Esophagus squamous epithelium (tissue), 5 donors: ENCODE results near the gene GBGT1. TPM values are rescaled to one million over a fixed set of nuclear protein-coding genes. Genes with fewer than 3 reads are reported as not detected.

Source experiments
- DNase-seq: peaks from one replicate; lab custom pipeline; 2025; lab: John Stamatoyannopoulos, UW
- H3K27ac ChIP-seq, 4 donors: fragments of 200-600 bp; sonication (generic); one replicate each; pipeline ENCODE4 v1.5.1; 2016 to 2019; ENCODE audit warnings: mild to moderate bottlenecking in 1 of 4
- H3K27me3 ChIP-seq, 4 donors: fragments of 200-600 bp; sonication (generic); 1 replicate in 3 of 4; 2 replicates in 1 of 4; pipeline versions ENCODE4 v1.5.1 to v1.6.0; 2017 to 2021; ENCODE audit warnings: antibody characterized with exemption in 1 of 4
- H3K36me3 ChIP-seq, 3 donors: fragments of 200-600 bp; sonication (generic); one replicate each; pipeline ENCODE4 v1.5.1; 2016 to 2019
- H3K4me1 ChIP-seq, 3 donors: fragments of 200-600 bp; sonication (generic); one replicate each; pipeline ENCODE4 v1.5.1; 2017 to 2019
- H3K4me3 ChIP-seq, 4 donors: fragments of 200-600 bp; sonication (generic); 1 replicate in 3 of 4; 2 replicates in 1 of 4; pipeline ENCODE4 v1.5.1; 2016 to 2019; ENCODE audit warnings: mild to moderate bottlenecking in 2 of 4, moderate library complexity in 1 of 4
- H3K9me3 ChIP-seq, 3 donors: fragments of 200-600 bp; sonication (generic); one replicate each; pipeline ENCODE4 v1.5.1; 2016 to 2019
- CTCF ChIP-seq, 6 experiments: fragments of 450-650 bp in 4 of 6; fragments of 200-600 bp in 2 of 6; sonication (generic) in 2 of 6; IDR thresholded peaks; one replicate each; pipeline ENCODE4 v1.5.1; 2016 to 2019; ENCODE audit warnings: antibody characterized with exemption in 6 of 6, mild to moderate bottlenecking in 4 of 6, moderate library complexity in 4 of 6
- POLR2A ChIP-seq, 4 donors: fragments of 450-650 bp; IDR thresholded peaks; one replicate each; pipeline ENCODE4 v1.6.1; 2017; ENCODE audit warnings: antibody characterized with exemption in 4 of 4, mild to moderate bottlenecking in 4 of 4, moderate library complexity in 3 of 4
- WGBS, 2 donors: methylation state at CpG; one replicate each; pipeline ENCODE4 v1.1.5; 2018; 5-methylcytosine and 5-hydroxymethylcytosine counted together
- intact Hi-C: fragments of 100-400 bp; cut with DNase I; formaldehyde crosslinking; loops from one replicate; pipeline ENCODE4 v1.15.0; 2022
- total RNA-seq, 4 donors: library from RNA; depleted of rRNA; stranded (reverse); fragments of >200 nt; gene quantifications; one replicate each; pipeline ENCODE4 v1.1.0, GENCODE V29; 2016
- donor health status: DM: yes; HTN: yes; CAD: no.

The GBGT1 gene
- total RNA-seq, 4 donors from 2014 or later = 3.0 to 8.8 (median 3.8) TPM

DNA sequence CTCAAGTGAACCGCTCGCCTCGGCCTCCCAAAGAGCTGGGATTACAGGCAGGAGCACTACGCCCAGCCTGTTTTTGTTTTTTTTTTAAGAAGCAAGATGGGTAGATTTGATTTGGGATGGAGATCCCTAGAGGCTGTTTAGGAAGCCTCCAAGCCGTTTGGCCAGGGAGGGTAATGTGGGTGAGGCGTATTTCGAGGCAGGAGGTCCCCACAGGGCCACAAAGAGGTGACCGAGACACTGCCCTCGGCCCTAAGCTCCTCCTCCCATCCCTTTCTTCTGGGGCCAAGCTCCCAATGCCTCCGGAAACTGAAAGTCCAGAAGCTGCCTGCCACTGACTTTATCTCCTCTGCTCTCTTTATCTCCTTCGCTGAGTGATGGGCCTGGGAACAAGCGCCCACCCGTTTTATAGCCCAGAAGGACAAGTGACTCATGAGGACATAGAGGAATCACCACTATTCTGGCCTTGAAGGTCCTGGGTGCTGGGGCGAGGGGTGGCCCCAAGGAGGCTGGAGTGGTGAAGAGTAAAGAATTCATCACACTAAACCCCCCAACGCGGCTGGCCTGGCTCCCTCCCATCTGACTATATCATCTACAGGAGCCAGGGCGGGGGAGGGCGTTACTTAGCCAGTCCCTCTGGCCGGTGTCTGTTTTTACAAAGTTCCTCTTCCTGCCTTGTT lies 40.6 kb downstream of the GBGT1 start:
- Histone ChIP-seq H3K4me1 (peaks cover 63 to 92% (median 74%) of the 10 kb centered on the region in 3 donors), H3K27me3 (no peaks in the 10 kb centered on the region), H3K9me3 (no peaks in the 10 kb centered on the region), H3K27ac (peak overlapping the region; percentile 94 to 97 (median 95)), H3K36me3 (no peaks in the 10 kb centered on the region), H3K4me3 (no peak overlapping the region)
- TF ChIP-seq CTCF (IDR thresholded peaks at IDR 0.05) = no peak
- no peak for TF ChIP-seq POLR2A (IDR thresholded peaks at IDR 0.05)
- WGBS, 2 donors = 36 to 72% methylated on average over 11 of the region's 19 CpGs
- intact Hi-C loops = no loop called here
- no peak for DNase-seq

- TF ChIP-seq POLR2A (IDR thresholded peaks at IDR 0.05) = no peak
- no peak for TF ChIP-seq CTCF (IDR thresholded peaks at IDR 0.05)
- Histone ChIP-seq H3K36me3 (no peaks in the 10 kb centered on the region), H3K27me3 (no peaks in the 10 kb centered on the region), H3K27ac (peak overlapping the region; percentile 94 to 97 (median 95)), H3K9me3 (no peaks in the 10 kb centered on the region), H3K4me3 (no peak overlapping the region), H3K4me1 (peaks cover 64 to 92% (median 74%) of the 10 kb centered on the region in 3 donors)
- WGBS, 2 donors = 81% methylated on average over 4 of the region's 4 CpGs; no CpG with 5 or more reads in 1 of the 2 donors
- intact Hi-C loops = no loop called here
- DNase-seq = no peak
Observed at GRCh38 chr9:133122605-133122934, 41.1 kb downstream of the GBGT1 start.

- no peak for TF ChIP-seq CTCF (IDR thresholded peaks at IDR 0.05)
- no peak for TF ChIP-seq POLR2A (IDR thresholded peaks at IDR 0.05)
- Histone ChIP-seq H3K4me1 (peaks cover 66 to 92% (median 74%) of the 10 kb centered on the region in 3 donors), H3K27ac (peak overlapping the region; percentile 94 to 97 (median 95)), H3K4me3 (peak overlapping the region in 1 of 4 donors; percentile 96), H3K27me3 (no peaks in the 10 kb centered on the region), H3K36me3 (no peaks in the 10 kb centered on the region), H3K9me3 (no peaks in the 10 kb centered on the region)
- intact Hi-C loops = no loop called here
- no peak for DNase-seq
- 70 to 81% methylated on average over 7 to 8 of the region's 8 CpGs for WGBS, 2 donors
Observed at GRCh38 chr9:133121915-133122550, 41.7 kb downstream of the GBGT1 start.

- TF ChIP-seq CTCF (IDR thresholded peaks at IDR 0.05) (no peak), POLR2A (IDR thresholded peaks at IDR 0.05) (peak in 1 of 4 donors; percentile 4)
- peak within 1 kb of the TSS; percentile 94 to 97 (median 95) for H3K27ac ChIP-seq
- no peaks in the 10 kb centered on the region for H3K27me3 ChIP-seq
- no peaks in the 10 kb centered on the region for H3K9me3 ChIP-seq
- peaks cover 0 to 2% (median 0%) of the 10 kb centered on the region in 3 donors for H3K36me3 ChIP-seq
- 10 to 28% methylated on average over 9 to 19 of the region's 53 CpGs for WGBS, 2 donors
- DNase-seq = peak; percentile 72
- peak within 1 kb of the TSS; percentile 63 to 96 (median 76) for H3K4me3 ChIP-seq
- intact Hi-C loops = no loop called here
- peaks cover 66 to 92% (median 74%) of the 10 kb centered on the region in 3 donors for H3K4me1 ChIP-seq
Observed at GRCh38 chr9:133121198-133121914, 42.4 kb downstream of the GBGT1 start, which contains the start of gene RALGDS. Gene RALGDS, minus strand, starts transcription at chr9:133121240. Its CDS starts 86 bp downstream, at chr9:133121154.
